Loucy (cell line): ENCODE data around the gene NHP2.
"Not testable (repeated sequence)": the region's sequence is repeated elsewhere in the genome, so short reads cannot be mapped to it uniquely, and the experiment has no call there.

Experiments used
- H2AFZ ChIP-seq: fragments of 200-600 bp; sonication (generic); 2 replicates; pipeline ENCODE4 v1.6.0; 2016; ENCODE audit warnings: antibody characterized with exemption, mild to moderate bottlenecking, low read length, moderate library complexity
- H3F3A ChIP-seq: fragments of 200-600 bp; 2 replicates; pipeline ENCODE4 v1.6.0; 2016; ENCODE audit warnings: antibody characterized with exemption, low read depth, mild to moderate bottlenecking
- H3K27me3 ChIP-seq: fragments of 200-600 bp; sonication (generic); 2 replicates; pipeline ENCODE4 v1.6.1; 2014; ENCODE audit warnings: low read length, mild to moderate bottlenecking; ENCODE audit not compliant: insufficient read depth, poor library complexity, severe bottlenecking
- H3K36me3 ChIP-seq: fragments of 200-600 bp; sonication (generic); 2 replicates; pipeline ENCODE4 v1.6.1; 2016; ENCODE audit warnings: low read length; ENCODE audit not compliant: insufficient read depth
- H3K4me1 ChIP-seq: fragments of 200-600 bp; sonication (generic); 2 replicates; pipeline ENCODE4 v1.5.1; 2014; ENCODE audit warnings: low read length, mild to moderate bottlenecking; ENCODE audit not compliant: insufficient read depth, poor library complexity, severe bottlenecking
- H3K4me2 ChIP-seq: fragments of 200-600 bp; sonication (generic); 2 replicates; pipeline ENCODE4 v1.6.0; 2014; ENCODE audit warnings: antibody characterized with exemption, low read length, low read depth, mild to moderate bottlenecking; ENCODE audit not compliant: poor library complexity, severe bottlenecking
- H3K4me3 ChIP-seq: fragments of 200-600 bp; sonication (generic); 2 replicates; pipeline ENCODE4 v1.5.1; 2014; ENCODE audit warnings: low read length, mild to moderate bottlenecking, mixed read lengths; ENCODE audit not compliant: poor library complexity, severe bottlenecking
- H3K79me2 ChIP-seq: fragments of 200-600 bp; sonication (generic); 2 replicates; pipeline ENCODE4 v1.6.1; 2014; ENCODE audit warnings: low read length; ENCODE audit not compliant: insufficient read depth
- H3K9ac ChIP-seq: fragments of 200-600 bp; sonication (generic); 2 replicates; pipeline ENCODE4 v1.6.0; 2014; ENCODE audit warnings: mild to moderate bottlenecking, low read depth, low read length, moderate library complexity; ENCODE audit not compliant: poor library complexity, severe bottlenecking
- H3K9me2 ChIP-seq: fragments of 200-600 bp; sonication (generic); replicated peaks from 2 replicates; pipeline ENCODE4 v1.6.1; 2016; ENCODE audit warnings: low read depth, low read length, mixed read lengths
- H3K9me3 ChIP-seq: fragments of 200-600 bp; sonication (generic); 2 replicates; pipeline ENCODE4 v1.6.1; 2014; ENCODE audit warnings: mild to moderate bottlenecking, antibody characterized with exemption, low read length, low read depth; ENCODE audit not compliant: insufficient read depth
- H4K20me1 ChIP-seq: fragments of 200-600 bp; sonication (generic); 2 replicates; pipeline ENCODE4 v1.6.0; 2014; ENCODE audit warnings: antibody characterized with exemption, low read length, mild to moderate bottlenecking; ENCODE audit not compliant: insufficient read depth, poor library complexity, severe bottlenecking
- EZH2phosphoT487 ChIP-seq: fragments of 200-600 bp; IDR thresholded peaks from 2 replicates; pipeline ENCODE4 v1.6.1; 2018; ENCODE audit warnings: antibody characterized with exemption, mild to moderate bottlenecking, moderate library complexity, borderline replicate concordance
- TF ChIP-seq, protein P1 (sequence below): fragments of 200-600 bp; sonication (generic); conservative IDR thresholded peaks from 2 replicates; pipeline ENCODE4 v1.5.1; 2014; ENCODE audit warnings: mild to moderate bottlenecking, antibody characterized with exemption, low read length

Gene NHP2

GRCh38 chr5:178201221-178201926 lies 47.7 kb upstream of the NHP2 start:
- no peaks in the 10 kb centered on the region for H3K27me3 ChIP-seq
- H3K79me2 ChIP-seq, result peaks cover 30% of the 10 kb centered on the region
- H3K36me3 ChIP-seq, result peaks cover 10% of the 10 kb centered on the region; the same call in 1 of the 2 replicates
- H3K9me3 ChIP-seq, result no peaks in the 10 kb centered on the region
- H3K9ac ChIP-seq, result no peak overlapping the region
- H3K9me2 ChIP-seq, result no peaks in the 10 kb centered on the region
- no peak overlapping the region for H2AFZ ChIP-seq
- no peak for TF ChIP-seq EZH2phosphoT487
- TF ChIP-seq, protein P1, sequence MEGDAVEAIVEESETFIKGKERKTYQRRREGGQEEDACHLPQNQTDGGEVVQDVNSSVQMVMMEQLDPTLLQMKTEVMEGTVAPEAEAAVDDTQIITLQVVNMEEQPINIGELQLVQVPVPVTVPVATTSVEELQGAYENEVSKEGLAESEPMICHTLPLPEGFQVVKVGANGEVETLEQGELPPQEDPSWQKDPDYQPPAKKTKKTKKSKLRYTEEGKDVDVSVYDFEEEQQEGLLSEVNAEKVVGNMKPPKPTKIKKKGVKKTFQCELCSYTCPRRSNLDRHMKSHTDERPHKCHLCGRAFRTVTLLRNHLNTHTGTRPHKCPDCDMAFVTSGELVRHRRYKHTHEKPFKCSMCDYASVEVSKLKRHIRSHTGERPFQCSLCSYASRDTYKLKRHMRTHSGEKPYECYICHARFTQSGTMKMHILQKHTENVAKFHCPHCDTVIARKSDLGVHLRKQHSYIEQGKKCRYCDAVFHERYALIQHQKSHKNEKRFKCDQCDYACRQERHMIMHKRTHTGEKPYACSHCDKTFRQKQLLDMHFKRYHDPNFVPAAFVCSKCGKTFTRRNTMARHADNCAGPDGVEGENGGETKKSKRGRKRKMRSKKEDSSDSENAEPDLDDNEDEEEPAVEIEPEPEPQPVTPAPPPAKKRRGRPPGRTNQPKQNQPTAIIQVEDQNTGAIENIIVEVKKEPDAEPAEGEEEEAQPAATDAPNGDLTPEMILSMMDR, result no peak
- no peak overlapping the region for H3K4me3 ChIP-seq
- H3K4me2 ChIP-seq, result no peak overlapping the region
- no peaks in the 10 kb centered on the region for H3F3A ChIP-seq
- peaks cover 12% of the 10 kb centered on the region for H4K20me1 ChIP-seq
- peaks cover 3% of the 10 kb centered on the region for H3K4me1 ChIP-seq

- H3K9ac ChIP-seq, result no peak overlapping the region
- no peak overlapping the region for H3K4me3 ChIP-seq
- H4K20me1 ChIP-seq, result no peaks in the 10 kb centered on the region
- H3F3A ChIP-seq, result no peaks in the 10 kb centered on the region
- TF ChIP-seq, protein P1, result no peak
- no peak for TF ChIP-seq EZH2phosphoT487
- H3K9me3 ChIP-seq, result no peaks in the 10 kb centered on the region
- H3K9me2 ChIP-seq, result no peaks in the 10 kb centered on the region
- peaks cover 15% of the 10 kb centered on the region for H3K79me2 ChIP-seq
- no peak overlapping the region for H3K4me2 ChIP-seq
- H3K27me3 ChIP-seq, result no peaks in the 10 kb centered on the region
- no peaks in the 10 kb centered on the region for H3K36me3 ChIP-seq
- H2AFZ ChIP-seq, result no peak overlapping the region
- H3K4me1 ChIP-seq, result peaks cover 3% of the 10 kb centered on the region
Observed at GRCh38 chr5:178199581-178200434, 46.1 kb upstream of the NHP2 start.

DNA sequence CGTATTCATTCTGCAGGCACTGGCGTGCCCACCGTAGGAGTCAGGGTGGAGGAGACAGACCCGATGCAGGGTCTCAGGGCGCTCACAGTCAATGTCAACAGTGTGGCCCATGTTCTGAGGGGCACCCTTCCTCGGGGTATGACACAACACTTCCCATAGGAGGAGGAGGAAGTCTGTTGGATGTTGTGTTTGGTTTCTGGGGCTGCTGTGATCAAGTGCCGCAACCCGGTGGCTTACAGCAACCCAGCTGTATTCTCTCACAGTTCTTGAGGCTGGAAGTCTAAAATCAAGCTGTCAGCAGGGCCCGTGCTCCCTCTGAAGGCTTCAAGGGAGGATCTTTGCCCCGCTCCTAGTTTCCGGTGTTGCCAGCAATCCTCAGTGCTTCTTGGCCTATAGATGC lies 45.0 kb upstream of the NHP2 start:
- no peak for TF ChIP-seq EZH2phosphoT487
- TF ChIP-seq, protein P1, result no peak
- H3K4me2 ChIP-seq, result no peak overlapping the region

DNA sequence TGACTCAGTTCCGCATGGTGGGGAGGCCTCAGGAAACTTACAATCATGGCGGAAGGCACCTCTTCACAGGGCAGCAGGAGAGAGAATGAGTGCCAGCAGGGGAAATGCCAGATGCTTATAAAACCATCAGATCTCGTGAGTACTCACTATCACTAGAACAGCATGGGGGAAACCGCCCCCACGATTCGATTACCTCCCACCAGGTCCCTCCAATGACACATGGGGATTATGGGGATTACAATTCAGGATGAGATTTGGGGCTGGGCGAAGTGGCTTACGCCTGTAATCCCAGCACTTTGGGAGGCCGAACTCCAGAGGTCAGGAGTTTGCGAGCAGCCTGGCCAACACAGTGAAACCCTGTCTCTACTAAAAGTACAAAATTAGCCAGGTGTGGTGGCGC lies 44.5 kb upstream of the NHP2 start:
- H4K20me1 ChIP-seq, H3K9ac ChIP-seq, H3K36me3 ChIP-seq, H3K27me3 ChIP-seq, H3K9me2 ChIP-seq, H3K4me3 ChIP-seq, H3K4me2 ChIP-seq, H3F3A ChIP-seq, H3K9me3 ChIP-seq, H3K79me2 ChIP-seq, H2AFZ ChIP-seq: not testable (repeated sequence)
- peaks cover 16% of the 10 kb centered on the region for H3K4me1 ChIP-seq

More for the DNA sequence above, 45.0 kb upstream of the NHP2 start:
- H3K36me3 ChIP-seq, result no peaks in the 10 kb centered on the region
- no peak overlapping the region for H2AFZ ChIP-seq
- H3K79me2 ChIP-seq, result peaks cover 5% of the 10 kb centered on the region
- H4K20me1 ChIP-seq, result no peaks in the 10 kb centered on the region
- no peak overlapping the region for H3K4me3 ChIP-seq
- H3K4me1 ChIP-seq, result peaks cover 13% of the 10 kb centered on the region
- H3K9ac ChIP-seq, result no peak overlapping the region
- H3K9me3 ChIP-seq, result no peaks in the 10 kb centered on the region
- H3K9me2 ChIP-seq, result no peaks in the 10 kb centered on the region
- no peaks in the 10 kb centered on the region for H3K27me3 ChIP-seq
- H3F3A ChIP-seq, result no peaks in the 10 kb centered on the region
